GM19324 (cell line): ENCODE measurements around the gene EML4.
"Not testable (repeated sequence)": the region's sequence is repeated elsewhere in the genome, so short reads cannot be mapped to it uniquely, and the experiment has no call there.

Source experiments
- ATAC-seq: cut with Tn5 transposase; IDR thresholded peaks from one replicate; pipeline ENCODE4 v1.9.1; 2021; ENCODE audit warnings: mild to moderate bottlenecking, moderate library complexity; ENCODE audit not compliant: unreplicated experiment, low FRiP score

EML4 gene

DNA sequence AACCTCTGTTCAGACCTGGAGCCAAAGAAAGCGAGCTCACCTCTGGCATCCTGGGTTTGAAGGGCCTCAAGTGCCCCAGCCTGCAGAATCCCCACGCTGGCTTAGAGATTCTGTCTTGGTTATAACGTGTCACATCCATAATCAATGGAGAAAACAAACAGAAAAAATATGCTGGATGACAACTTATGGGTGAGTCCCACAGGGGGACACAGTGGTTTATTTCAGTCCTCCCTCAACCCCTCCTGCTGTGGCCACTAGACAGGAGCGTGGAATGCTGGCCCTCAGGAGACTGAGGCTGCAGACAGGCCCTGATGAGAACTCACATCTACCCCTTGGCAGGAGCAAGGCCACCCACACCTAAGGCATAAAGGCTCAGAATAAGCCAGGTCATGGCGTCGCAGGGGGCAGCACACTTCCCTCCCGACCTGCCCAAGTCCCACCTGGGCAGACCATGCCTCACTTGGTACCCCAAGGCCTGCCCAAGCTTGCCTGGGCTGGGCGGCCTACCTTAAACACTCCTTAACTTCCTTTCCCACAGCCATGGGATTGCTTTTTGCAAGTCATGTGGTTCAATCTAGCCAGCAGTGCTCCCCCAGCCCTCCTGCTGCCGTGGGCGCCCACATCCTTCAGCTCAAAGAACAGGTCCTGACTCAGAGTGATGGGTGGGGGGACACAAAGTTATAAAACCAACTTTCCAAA lies 171.9 kb downstream of the EML4 start:
- no peak for ATAC-seq

DNA sequence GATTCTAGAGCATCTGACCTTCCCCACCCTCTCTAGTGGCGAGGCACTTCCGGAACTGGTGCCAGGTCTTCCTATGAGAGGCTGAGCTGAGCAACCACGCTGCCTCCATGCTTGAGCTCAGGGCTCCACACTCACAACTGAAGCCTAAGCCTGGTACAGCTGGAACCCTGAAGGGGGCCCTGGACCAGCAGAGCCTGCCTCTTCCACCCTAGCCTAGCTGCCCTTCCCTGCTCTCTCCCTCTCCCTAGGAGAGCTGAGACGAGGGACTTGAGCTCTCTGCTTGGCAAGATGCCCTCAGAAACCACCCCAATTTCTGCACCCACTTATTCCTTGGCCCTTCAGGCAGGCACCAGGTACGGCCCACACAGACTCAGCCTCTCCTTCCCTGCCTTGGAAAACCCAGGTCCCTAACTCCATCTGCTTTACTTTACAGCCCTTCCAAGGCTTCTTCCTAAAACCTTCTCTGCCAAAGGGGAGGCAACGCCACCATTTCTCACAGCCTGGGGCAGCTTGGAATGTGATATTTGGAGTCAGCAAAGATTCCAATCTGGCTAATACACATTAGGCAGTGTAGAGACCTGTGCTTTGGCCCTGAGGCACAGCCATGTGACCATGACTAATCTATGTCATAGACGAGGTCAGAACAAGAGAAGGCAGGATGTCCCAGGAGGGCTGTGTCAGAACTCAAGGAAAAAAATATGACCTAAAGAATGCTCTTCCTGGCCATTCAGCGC lies 173.1 kb downstream of the EML4 start:
- ATAC-seq = no peak

DNA sequence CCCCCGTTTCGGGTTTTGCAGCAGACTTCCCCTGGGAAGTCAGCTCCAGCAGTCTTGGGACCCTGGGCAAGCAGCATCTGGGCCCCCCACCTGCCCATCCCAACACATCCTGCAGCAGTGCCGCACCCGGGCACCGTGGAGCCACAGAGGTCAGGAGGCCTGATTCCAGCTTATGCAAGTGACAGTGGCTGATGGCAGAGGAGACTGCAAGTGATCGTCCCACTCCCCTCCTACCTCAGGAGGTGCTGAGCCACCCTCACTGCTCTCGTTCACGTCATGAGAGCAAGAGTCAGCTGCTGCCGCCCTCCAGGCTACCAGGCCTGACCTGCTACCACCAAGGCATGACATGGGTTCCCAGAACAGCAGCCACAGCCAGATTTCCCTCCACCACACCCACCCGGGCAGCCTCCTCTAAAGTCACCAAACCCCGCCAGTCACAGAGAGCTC lies 173.7 kb downstream of the EML4 start:
- no peak for ATAC-seq

DNA sequence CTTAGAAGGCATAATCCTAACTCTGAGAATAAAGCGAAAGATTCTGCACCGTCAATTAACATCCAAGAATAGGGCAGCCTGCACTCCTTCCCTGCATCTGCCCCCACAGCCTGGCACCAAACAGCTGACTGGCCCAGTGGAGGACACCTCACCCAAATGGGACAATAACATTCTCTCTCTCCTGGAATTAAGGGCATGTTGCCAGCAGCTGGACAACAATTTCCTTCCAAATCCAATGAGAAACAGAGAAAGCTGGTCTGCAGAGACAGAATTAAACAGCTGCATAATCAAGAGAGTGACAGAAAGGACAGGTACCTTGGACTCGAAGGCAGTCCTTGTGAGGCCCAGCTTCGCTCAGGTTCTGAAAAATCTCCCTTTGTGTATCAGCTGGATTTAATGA lies 176.8 kb downstream of the EML4 start:
- no peak for ATAC-seq

DNA sequence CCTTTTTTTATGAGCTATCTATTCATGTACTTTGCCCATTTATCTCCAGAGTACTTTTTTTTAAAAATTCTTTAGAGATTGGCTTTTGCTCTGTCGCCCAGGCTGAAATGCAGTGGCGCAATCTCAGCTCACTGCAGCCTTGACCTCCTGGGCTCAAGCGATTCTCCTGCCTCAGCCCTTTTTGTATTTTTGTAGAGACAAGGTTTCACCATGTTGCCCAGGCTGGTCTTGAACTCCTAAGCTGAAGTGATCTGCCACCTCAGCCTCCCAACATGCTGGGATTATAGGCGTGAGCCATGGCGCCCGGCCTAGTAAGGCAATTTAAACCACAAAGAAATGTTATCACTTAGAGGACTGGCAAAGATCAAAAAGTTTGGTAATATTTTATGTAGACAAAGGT lies 177.7 kb downstream of the EML4 start:
- ATAC-seq = not testable (repeated sequence)

DNA sequence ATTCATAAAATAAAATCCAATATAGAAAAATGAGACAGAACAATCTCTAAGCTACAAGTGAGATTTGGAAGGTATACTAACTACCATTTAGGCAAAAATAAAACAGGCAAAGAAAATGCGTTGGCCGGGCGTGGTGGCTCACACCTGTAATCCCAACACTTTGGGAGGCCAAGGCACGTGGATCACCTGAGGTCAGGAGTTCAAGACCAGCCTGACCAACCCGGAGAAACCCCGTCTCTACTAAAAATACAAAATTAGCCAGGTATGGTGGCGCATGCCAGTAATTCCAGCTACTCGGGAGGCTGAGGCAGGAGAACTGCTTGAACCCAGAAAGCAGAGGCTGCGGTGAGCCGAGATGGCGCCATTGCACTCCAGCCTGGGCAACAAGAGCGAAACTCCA lies 178.4 kb downstream of the EML4 start:
- not testable (repeated sequence) for ATAC-seq

DNA sequence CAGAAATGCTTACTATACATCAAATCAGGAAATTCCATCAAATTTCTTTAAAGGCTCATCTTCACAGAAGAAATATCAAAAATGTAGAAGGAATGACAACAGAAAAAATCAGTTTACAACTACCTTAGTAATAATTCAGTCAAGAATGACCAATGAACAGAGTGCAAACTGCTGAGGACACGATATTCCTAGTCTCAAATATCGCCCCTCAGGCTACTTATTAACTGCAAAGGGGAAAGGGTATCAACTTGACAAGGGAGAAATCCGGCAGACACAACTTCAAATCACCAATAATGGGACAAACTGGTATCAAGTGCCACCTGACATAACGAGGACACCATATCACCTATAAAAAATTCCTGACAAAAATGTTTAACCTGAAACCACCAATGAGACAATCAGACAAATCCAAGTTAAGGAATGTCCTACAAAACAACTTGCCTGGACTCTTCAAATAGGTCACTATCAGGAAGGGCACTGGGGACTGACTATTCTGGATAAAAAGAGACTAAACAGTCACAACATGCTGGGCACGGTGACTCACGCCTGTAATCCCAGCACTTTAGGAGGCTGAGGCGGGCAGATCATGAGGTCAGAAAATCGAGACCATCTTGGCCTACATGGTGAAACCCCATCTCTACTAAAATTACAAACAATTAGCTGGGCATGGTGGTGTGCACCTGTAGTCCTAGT lies 179.1 kb downstream of the EML4 start:
- no peak for ATAC-seq

DNA sequence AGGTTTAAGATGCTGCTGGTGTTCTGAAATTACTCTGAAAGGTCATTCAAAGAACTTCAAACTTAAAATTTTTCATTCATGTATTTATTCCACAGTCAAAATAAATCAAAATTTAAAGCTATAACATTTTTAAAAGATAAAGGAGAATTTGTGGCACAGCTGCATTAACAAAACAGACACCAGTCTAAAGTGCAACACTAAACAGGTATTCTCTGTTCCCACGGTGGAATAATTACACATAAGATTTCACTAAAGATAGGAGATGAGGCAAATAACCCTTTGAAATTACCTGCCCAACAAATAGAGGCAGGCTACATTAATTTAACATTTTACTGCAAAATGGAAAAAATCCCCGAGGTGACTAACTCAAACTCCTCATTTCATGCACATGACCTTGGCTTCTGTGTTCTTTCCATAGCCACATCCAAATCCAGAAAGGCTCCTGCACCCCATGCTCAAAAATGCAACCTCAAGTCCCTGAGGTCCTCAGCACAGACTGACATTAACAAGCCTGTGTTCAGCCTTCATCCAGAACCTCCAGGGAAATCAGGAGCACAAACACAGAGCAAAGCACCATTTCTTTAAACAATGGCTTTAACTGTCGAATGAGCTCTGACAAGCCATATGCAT lies 181.4 kb downstream of the EML4 start:
- no peak for ATAC-seq

DNA sequence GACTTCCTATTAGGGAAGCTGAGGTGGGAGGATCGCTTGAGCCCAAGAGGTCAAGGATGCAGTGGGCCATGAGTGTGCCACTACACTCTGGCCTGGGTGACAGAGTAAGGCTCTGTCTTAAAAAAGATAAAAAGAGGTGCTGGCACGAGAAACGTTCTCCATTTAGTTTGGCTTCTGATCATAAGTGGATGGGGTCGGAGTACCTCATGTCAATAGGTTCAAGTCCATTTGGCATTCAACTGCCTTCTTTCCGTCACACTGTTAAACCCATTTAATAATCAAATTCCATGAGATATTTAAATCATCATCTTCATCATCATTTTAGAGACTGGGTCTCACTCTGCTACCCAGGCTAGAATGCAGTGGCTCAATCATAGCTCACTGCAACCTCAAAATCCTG lies 182.7 kb downstream of the EML4 start:
- no peak for ATAC-seq

DNA sequence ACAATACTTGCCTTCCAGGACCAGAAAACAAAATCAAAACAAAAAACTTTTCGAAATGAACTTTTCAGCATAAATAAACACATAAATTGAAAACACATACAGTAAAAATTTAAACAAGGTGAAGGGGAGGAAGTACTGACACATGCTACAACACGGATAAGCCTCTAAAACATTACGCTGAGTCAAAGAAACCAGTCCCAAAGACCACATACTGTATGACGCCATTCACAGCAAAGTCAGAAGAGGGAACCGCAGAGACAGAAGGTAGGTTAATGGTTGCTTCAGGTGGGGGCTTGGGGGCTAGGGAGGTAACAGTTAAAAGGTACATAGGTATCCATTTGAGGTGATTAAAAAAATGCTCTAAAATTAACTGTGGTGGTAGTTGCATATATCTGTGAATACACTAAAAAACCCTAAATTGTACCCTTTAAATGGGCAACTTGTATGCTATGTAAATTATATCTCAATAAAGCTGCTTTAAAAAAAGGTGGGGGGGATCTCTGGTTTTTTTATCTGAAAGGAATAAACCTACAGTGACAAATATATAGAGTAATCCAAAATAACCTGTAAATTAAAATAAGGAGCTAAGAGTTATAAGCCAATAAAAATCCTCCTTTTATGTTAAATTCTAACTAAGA lies 184.8 kb downstream of the EML4 start:
- no peak for ATAC-seq

DNA sequence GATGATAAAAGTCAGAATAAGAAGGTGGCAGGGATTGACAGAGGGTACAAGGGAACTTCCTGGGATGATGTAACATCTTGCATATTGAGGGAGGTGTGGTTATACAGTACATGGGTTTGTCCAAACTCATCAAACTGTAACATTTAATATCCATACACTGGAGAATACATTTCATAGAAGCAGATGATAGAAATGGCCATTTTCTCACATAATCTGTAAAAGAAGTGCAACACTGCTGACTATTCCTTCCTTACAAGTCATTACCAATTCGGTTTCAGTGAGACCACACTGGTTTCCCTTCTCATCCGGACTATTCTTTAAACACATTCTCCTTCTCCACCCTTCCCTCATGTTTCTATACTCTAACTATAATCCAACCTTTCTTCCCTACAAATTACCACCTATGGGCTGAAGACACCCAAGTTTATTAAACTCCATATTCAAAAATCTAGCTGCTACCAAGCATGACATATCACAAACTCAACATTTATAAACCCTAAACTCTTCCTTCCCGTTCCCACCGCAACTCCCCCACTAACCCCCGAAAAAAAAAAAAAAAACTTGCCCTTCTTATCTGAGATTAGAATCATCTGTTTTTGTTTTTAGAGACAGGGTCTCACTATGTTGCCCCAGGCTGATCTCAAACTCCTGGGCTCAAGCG lies 190.3 kb downstream of the EML4 start:
- ATAC-seq = no peak

DNA sequence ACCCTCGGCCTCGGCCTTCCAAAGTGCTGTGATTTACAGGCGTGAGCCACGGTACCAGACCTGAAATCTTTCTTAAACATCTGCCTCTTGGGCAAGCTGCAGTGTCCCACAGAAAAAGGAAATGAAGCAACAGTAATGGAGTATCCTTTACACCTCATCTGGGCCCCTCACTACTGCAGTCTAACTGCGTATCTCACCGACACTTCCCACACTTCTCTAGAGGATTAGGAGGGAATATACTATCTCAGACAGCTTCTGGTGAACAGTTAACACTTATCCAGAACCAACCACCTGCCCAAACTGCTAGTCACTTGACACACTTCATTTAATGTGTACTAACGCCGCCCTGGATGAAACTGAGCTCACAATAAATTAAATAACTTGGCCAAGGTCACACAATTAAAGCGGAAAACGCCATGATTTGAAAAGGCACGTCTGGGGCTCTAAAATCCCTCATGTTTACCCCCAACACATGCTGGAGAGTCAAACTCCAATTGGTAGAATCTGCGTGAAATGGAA lies 190.9 kb downstream of the EML4 start:
- no peak for ATAC-seq

DNA sequence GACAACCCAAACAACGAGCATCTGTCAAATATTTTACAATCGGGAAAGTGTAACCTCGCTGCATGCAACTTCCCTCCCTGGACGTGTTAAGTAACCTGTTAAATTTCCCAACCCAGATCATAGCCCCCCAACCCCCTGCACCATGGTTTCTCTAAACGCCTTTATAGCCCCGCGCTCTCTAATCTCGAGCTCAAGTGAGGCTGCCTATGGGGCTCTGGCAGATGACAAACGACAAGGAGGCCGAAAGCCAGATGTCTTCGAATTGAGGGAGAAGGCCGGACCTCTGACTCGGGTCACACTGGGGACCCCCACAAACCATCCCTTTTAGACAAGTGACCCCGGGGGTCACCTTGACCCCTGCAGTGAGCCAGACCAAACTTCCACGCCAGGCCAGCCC lies 191.3 kb downstream of the EML4 start:
- no peak for ATAC-seq

DNA sequence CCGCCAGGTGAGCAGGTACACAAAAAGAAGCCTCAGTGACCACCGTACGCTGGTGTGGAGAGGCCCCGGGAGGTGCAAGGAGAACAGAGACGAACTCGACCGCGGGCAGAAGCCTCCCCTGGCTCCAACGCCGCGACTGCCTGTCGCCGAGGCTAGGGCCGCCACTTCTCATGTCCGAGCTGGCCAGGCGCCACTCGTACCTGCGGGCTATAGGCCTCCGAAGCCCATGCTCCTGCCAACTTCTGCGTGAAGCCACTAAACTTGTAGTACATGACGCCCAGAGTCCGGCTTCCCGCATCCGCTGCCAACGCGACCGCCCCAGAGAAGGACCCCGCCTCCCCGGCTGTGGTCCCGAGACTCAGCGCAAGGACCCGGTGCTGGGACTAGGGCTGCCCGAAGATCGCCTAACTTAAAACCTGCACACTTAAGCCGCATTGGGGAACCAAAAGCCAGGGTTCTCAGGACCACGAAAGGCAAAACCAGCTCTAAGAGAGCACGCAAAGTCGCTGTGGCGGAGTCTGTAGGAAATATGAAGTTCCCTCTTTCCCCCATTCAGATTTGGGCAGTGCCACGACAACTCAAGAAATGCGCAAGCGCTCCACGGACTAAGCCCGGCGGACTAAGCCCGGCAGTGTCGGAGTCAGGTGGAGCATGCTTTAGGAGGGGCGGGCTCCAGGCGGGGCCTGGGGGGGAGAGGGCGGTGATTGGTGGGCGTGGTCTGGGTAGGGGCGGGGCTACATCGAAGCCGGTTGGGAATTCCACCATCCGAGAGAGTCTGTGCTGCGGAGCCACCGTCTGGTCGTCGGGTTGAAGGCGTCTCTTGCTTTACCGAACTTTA lies 192.0 kb downstream of the EML4 start, which contains the start of gene COX7A2L:
TSS of gene COX7A2L (minus strand) at position 328 of the 838 bp plus-strand sequence. CDS start at position 272, 56 bp downstream.
- ATAC-seq = peak; percentile 92

DNA sequence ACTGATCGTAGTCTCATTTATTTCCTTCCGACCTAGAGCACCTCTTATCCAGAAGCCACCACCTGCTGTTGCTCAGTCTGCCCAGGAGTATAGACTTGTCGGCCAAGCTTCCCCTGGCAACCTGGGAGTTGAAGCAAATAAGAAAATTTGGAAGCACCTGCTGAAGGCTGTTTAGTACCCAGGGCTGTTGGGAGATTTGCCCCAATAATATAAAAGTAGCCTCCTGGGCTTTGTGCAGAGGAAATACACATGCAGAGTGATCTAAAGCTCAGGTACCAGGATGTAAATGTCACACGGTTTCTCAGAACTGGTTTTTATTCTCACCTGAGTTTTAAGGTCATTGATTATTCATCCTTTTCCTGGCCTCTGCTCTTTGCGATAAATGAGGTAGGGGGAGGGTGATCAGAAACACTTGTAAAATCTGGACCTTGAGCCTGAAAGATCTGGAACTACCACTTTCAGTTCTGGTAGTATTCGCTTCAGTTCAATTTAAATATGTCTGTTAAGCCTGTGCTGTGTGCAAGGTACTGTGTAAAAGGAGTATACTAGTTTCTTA lies 192.7 kb downstream of the EML4 start:
- ATAC-seq = peak; percentile 9

DNA sequence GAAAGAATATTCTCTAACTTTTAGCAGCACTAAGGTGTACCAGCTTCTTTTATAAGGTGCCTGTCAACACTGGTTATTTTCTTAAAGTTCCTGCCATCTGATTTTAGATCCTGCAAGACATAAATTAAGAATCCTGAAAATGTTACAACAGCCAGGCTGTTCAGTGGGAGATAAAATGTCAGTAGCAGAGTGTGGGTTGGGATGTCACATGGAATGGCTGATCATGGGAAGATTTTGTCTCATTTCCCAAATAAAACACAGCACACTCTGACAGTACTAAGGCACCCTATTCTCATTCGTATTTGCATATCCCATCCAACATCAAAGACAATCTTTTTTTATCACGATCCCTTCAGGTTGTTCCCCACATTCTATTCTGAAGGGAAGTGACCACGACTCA lies 194.3 kb downstream of the EML4 start:
- ATAC-seq = no peak

DNA sequence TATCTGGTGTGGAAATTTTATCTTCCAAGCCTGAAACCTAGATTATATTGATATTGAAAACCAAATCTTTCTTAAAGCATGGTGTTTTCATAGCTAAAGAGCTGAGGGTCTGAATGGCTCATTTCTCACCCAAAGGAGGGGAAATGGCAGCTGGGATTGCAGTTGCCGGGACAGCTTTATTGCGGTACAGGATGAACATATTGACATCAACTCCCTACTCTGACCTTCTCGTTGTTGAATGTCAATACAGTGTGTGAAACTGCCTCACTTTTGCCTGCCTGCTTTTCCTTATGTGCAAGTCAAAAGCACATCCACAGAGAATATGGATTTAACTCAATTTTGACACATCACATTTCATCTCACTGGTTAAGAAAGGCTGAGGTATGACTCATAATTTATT lies 195.5 kb downstream of the EML4 start:
- ATAC-seq = no peak

DNA sequence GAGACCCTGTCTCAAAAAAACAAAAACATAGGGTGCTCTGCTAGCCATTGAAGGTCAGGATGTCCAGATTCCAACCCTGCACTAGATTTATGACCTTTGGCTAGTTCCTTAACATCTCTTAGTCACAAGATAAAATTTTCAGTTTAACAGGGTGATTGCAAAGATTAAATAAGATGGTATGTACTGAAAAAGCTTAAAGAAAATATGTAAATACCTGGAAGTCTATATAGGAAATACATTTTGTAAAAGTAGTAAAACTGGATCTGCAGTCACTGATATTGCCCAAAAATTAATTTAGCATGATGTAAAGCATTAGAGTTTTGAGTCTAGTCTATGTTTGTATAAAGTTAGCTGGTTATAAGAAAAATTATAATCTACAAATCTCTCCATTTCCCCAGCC lies 197.3 kb downstream of the EML4 start:
- ATAC-seq = no peak

DNA sequence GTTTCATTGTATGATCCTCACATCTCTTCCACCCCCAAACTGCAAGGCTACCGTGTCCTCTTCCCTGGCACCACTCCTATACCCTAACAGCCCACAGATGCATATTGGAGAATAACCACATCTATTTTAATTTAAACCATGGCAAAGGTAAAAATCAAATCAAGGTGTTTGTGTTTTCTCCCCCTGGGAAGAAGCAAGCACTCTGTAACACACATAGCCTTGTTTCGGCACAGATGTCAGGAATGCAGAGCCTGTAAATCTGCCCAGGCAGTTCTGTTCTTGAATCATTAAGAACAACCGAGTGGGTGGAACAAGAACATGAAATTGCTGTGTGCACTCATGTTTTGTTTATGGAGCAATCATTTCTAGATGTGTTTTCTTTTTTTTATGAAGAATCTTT lies 198.7 kb downstream of the EML4 start:
- no peak for ATAC-seq
